HG03571 (cell line): Measurements from ENCODE around the gene SLC6A5.
"Not testable (repeated sequence)": the region's sequence is repeated elsewhere in the genome, so short reads cannot be mapped to it uniquely, and the experiment has no call there.

Experiments used
- ATAC-seq: cut with Tn5 transposase; IDR thresholded peaks from one replicate; pipeline ENCODE4 v1.9.1; 2021; ENCODE audit not compliant: unreplicated experiment

The SLC6A5 gene

DNA sequence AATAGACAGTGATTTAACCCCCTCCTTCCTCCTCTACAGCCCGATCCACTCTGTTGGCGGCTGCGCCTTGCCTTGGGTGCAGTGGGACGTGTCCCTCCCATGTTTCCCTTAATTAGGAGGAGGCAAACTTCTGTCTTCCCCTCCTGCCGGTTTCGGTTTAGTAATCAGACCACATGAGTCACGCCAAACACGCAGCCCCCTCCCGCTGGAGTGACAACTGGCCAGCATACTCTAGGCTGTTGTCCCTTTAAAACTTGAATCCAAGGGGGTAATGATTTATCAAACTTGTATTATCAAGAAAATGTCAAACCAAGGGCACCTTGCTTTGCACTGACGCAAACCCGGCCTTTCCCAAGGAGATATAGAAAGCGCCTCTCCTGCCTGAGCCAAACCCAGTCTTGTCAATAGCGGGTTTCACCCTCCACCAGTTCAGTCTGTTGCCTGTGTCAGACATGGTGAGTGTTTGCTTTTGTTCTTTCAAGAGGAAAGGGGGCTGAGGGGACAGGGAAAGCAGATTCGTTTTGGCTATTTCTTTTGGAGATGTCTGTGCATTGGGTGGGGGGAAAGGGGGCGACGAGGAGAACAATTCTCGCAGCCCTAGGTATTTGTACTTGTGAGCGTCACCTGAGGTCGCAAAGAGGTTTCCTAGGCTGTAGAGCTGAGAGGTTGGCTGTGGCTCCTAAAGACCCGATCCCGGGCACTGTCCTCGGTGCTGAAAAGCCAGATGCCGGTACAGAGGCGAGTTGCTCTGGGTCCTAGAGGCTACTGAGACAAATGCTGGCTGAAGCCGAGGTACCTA is at the start of gene SLC6A5:
TSS of gene SLC6A5 (plus strand) at position 388 of the 799 bp plus-strand sequence. CDS start at position 453, 65 bp downstream.
- no peak for ATAC-seq

GRCh38 chr11:20551096-20551495 is 48.3 kb upstream of the SLC6A5 start:
- no peak for ATAC-seq

DNA sequence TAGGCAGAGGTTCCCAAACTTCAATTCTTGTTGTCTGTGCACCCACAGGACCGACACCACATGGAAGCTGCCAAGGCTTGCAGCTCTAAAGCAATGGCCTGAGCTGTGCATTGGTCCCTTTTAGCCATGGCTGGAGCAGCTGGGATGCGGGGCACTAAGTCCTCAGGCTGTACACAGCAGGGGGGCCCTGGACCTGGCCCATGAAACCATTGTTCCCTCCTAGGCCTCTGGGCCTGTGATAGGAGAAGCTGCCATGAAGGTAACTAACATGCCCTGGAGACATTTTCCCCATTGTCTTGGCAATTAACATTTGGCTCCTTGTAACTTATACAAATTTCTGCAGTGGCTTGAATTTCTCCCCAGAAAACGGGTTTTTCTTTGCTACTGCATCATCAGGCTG is 43.6 kb upstream of the SLC6A5 start:
- no peak for ATAC-seq

- ATAC-seq = not testable (repeated sequence)
Measured at GRCh38 chr11:20556396-20556795, 43.0 kb upstream of the SLC6A5 start.

DNA sequence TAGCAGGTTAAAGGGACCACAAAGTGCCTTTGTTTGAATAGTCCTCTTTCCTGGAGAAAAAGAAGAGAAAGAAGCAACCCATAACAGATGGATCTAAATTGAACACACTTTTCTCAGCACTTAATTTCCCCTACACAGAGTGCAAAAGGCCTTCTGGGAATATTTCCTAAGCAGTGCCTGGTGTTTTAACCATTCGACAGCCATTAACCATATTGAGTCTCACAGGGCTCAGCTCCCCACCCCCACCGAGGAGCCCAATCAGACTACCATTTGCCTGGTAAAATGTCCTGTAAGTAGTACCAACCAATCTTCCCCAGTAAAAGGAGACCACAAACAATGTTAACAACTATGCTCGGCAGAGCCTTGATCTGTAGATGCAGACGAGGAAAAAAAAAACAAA is 40.7 kb upstream of the SLC6A5 start:
- no peak for ATAC-seq

DNA sequence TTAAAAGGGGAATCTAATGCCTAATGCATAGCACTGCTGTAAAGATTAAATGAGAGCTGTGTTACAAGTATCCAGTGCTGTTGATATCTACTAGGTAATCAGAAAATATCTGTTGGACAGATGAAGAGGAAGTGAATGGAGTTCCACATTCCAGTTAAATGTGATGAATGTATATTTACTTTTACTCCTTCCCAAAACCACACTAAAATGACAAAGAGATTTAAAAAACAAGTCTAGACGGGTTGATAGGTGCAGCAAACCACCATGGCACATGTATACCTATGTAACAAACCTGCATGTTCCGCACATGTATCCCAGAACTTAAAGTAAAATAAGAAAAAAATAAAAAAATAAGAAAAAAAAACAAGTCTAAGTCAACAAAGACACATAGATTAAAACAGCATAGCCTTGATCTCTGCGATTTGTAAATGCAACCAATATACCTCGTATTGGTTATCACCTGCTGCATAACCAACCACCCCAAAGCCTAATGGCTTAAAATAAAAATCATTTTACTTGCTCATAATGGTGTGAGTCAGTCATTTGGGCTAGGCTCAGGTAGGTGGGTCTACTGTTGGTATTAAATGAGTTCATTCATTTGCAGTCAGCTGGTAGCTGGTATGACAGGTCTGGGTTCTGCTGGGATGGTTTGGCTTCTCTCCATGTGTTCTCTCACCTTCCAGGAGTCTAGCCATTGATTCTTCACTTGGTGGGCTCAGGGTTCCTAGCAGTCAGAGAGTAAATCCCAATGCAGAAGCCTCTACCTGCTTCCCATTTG is 39.7 kb upstream of the SLC6A5 start:
- ATAC-seq = no peak

DNA sequence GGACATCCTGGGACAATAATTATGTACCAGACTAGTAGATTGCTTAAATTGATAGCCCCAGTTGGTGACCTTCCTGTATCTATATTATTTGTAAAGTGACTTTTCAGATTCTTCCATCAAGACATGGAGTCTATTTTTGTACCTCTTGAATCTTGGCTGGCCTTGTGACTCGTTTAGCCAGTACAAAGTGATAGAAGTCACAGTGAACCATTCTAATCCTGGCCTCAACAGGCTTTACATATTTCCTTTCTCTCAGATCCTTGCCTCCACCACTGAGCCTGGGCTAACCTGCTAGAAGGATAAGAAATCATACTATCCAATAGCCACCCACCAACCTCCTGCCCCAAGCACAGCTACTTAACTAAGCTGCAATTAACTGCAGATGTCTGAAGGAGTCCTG is 37.5 kb upstream of the SLC6A5 start:
- ATAC-seq = no peak

DNA sequence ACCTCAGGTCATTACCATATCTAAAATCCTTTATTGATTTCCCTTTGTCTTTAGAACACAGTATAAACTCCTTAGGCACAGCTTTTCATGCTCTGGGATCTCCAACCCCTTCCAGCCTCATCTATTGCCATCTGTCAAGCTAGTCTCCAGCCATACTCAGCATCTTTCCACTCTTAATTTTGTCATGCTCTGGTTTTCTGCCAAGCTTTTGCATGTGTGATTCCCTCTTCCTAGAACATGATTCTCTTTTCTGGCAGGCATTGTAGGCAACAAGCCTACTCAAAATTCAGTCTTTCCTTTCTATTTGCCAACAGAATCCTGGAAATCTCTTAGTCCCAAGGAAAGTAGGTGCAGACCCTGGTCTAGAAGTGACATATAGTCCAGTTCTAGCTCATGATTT is 35.5 kb upstream of the SLC6A5 start:
- ATAC-seq = no peak

GRCh38 chr11:20564846-20565635 is 34.4 kb upstream of the SLC6A5 start:
- no peak for ATAC-seq

DNA sequence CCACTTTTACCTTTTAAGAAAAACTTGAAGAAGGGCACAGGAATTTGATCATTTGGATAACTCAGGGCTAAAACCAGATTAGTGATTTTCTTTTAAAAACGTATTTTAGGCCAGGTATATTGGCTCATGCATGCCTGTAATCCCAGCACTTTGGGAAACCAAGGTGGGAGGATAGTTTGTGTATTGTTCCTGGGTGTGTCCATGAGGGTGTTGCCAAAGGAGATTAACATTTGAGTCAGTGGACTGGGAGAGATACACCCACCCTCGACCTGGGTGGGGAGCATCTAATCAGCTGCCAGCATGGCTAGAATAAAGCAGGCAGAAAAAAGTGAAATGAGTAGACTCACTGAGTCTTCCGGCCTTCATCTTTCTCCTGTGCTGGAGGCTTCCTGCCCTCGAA is 33.3 kb upstream of the SLC6A5 start:
- not testable (repeated sequence) for ATAC-seq

DNA sequence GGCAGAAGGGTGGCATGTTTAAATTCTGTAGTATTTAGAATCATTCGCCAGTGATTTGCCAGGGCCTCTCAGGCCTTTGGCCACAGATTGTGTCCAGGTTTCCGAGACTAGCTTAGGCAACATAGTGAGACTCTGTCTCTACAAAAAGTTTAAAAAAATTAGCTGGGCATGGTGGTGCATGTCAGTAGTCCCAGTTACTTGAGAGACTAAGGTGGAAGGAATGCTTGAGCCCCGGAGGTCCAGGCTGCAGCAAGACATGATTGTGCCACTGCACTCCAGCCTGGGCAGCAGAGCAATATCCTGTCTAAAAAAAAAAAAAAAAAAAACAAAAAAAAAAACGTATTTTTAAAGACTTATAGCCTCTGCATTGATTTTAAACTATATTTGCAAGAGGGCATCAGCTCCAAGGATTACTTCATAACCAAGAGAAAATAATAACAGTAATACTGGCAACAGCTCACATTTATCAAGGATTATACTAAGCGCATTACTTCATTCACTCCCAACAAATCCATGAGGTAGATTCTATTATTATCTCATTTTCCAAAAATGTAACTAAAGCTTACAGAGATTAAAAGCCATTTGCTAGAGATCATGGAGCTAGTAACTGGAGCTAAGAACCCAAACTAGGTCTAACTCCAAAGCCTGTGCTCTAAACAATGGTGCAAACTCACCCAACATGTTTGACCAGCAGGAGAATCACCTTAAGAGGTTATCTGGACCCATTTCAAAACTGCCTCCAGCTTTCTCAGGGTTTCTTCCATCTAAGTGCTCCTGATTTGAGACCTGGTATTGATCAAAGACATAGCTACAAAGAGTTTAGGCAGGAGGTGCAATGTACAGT is 32.6 kb upstream of the SLC6A5 start:
- ATAC-seq = no peak

- not testable (repeated sequence) for ATAC-seq
Measured at GRCh38 chr11:20579725-20580124, 19.7 kb upstream of the SLC6A5 start.

DNA sequence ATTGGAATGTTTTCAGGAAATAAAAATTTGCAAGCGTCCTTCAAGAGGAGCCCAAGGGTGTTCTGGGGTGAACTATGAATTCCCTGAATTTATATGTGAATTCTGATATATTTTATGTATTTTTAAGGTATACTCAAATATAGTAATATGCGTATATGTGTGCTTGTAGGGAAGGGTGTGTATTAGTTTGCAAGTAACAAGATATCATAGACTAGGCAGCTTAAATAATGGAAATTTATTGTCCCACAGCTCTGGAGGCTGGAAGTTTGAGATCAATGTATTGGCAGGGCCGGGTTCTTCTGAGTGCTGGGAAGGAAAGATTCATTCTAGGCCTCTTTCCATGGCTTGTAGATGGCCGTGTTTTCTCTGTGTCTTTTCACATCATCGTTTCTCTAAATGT is 16.2 kb upstream of the SLC6A5 start:
- no peak for ATAC-seq

GRCh38 chr11:20584093-20584774 is 15.2 kb upstream of the SLC6A5 start:
- no peak for ATAC-seq

DNA sequence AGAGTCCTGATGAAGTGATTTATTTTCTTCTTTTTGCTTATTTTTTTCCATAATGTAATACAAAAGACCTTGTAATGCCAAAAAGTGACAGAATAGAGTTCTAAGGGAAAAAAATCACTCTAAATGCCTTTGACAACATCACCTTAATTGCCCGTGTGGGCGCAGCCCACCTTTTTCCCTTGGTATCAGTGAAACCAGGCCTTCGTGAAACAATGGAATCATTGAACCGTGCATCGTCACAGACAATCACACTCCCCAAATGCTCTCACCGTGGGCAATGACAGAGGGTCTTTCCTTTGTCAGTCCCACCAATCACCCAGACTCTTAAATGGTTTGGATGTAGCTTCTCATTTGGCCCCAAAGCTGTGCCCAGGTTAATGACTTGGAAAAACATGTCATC is 9.6 kb upstream of the SLC6A5 start:
- ATAC-seq = no peak

DNA sequence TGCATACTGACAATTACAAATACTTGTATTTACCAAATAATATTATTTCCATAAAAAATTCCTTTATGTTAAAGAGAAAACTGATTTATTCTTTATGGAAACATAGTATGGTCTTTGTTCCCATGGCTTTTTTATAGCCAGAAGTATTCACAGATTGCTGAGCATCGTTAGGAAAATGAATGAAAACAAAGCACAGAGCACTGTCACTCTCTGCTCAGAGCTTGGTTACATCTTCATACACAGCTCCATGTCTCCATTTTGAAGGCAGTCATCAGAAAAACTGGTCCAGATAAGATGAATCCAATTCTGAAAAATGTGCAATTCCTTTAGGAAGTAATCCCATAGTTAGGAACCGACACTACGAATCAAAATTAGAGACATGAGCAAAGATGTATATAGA is 9.0 kb upstream of the SLC6A5 start:
- no peak for ATAC-seq

GRCh38 chr11:20592741-20593140 is 6.7 kb upstream of the SLC6A5 start:
- ATAC-seq = no peak

DNA sequence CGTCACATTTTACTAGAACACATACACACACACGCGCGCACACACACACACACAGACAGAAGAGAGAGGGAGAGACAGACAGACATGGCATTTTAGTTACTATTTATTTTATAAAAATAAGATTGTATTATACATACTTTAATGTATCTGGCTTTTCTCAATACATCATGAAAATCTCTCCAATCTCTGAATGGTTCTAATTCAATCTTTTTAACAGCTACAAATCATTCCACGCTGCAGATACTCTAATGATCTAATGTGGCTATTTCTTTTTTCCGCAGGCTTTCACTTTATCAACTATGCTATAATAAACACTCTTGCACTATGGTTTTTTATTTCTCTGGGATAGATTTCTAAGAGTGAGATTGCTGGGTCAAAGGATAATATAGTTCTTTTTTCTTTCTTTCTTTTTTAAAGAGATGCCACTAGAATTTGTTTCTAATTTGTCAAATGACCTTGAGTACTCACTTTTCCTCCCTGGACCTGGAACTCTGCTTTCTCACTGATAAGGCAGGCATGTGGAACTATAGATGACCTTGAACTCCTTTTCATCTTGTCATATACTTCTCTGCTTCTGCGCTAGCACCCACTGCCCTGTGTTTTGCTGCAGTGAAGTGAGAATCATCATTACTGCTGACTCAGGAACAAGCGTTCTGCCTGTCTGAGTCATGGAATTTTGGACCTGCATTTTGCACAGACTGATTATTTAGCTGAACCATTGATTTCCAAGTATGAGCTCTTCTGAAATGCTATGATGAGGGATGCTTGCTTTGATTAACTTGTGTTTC is 4.9 kb upstream of the SLC6A5 start:
- ATAC-seq = no peak

GRCh38 chr11:20595101-20595500 is 4.3 kb upstream of the SLC6A5 start:
- ATAC-seq = no peak
